Measurements from ENCODE around the gene DZIP3. TPM values are rescaled to one million over a fixed set of nuclear protein-coding genes. Genes with fewer than 3 reads are reported as not detected.

The DZIP3 gene
- total and polyA plus RNA-seq, 2 of the 8 experiments (the other 6 are each of a cell fraction or from before 2014, with no cell fraction given), result 10.4 to 24.3 TPM

DNA sequence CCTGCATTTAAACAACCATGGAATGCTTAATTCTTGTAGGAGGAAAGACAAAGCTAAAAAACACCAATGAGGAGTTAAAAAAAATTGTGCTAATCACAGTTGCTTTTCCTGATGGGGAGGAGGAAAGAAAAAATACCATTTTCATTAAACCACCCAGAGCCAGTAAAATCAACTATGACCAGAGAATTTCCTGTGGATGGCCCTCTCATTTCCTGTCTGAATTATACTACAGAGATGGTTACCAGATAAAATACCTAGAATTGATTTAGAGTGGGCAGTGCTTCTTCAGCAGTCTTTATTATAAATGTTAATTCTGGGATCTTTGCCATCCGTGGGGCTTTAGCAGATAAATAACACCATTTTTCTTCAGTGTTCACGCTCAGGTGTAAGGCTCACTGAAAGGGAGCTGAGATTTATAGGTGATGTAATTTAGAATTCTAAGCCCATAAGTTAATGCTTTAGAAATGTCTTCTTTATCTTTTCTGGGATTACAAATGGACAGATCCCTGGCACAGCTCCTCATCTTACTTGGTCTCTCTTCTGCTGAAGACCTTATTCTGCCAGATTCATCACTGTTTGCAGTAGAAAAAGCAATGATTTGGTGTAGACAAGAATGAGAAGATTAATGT is 129.8 kb downstream of the DZIP3 start:
- no peaks in the 10 kb centered on the region for H3K27me3 ChIP-seq (replicated peaks in 1 of 4; ENCODE audit: control insufficient read depth in 3 of 4, extremely low read depth in 1 of 4, insufficient read depth in 3 of 4, low read length in 3 of 4)
- no peak overlapping the region for H3K23ac ChIP-seq (ENCODE audit: insufficient read length)
- H3K56ac ChIP-seq (replicated peaks; ENCODE audit: insufficient read length, low read depth, low read length), result no peak overlapping the region
- CTCF ChIA-PET (ENCODE audit: partially characterized antibody), result interaction anchor here (0.9 to 1.5 kb wide), 3 partner anchors 17 to 230 kb away, joined by 3 to 5 read pairs (median 3); no protein-coding TSS in a partner anchor
- H3K18ac ChIP-seq (ENCODE audit: extremely low read depth, low read length), result no peak overlapping the region
- H3K9me3 ChIP-seq (ENCODE audit: insufficient read depth in 2 of 2, low read depth in 1 of 2, low read length in 1 of 2), result no peaks in the 10 kb centered on the region
- no peak overlapping the region for H2BK12ac ChIP-seq (ENCODE audit: low read depth, low read length)
- TF ChIP-seq, protein P1, sequence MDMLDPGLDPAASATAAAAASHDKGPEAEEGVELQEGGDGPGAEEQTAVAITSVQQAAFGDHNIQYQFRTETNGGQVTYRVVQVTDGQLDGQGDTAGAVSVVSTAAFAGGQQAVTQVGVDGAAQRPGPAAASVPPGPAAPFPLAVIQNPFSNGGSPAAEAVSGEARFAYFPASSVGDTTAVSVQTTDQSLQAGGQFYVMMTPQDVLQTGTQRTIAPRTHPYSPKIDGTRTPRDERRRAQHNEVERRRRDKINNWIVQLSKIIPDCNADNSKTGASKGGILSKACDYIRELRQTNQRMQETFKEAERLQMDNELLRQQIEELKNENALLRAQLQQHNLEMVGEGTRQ (IDR thresholded peaks at IDR 0.05; ENCODE audit: low read length), result no peak
- H2BK120ac ChIP-seq (replicated peaks; ENCODE audit: low read depth, low read length), result no peak overlapping the region
- no peak overlapping the region for H2BK5ac ChIP-seq (ENCODE audit: low read depth, low read length)
- no peak overlapping the region for H3K9ac ChIP-seq (replicated peaks in 1 of 4; ENCODE audit: extremely low read depth in 1 of 4, low read depth in 3 of 4, low read length in 3 of 4)
- POLR2A ChIA-PET (ENCODE audit: partially characterized antibody), result no interaction called here
- no peak overlapping the region for H4K8ac ChIP-seq (ENCODE audit: extremely low read depth, insufficient read depth, low read length)
- FAIRE-seq, result no peak
- H3K27ac ChIP-seq (ENCODE audit: low read depth, low read length), result no peak overlapping the region
- H2BK15ac ChIP-seq (ENCODE audit: low read length), result no peak overlapping the region
- no peaks in the 10 kb centered on the region for H3K36me3 ChIP-seq (ENCODE audit: control insufficient read depth in 2 of 4, insufficient read depth in 4 of 4, low read length in 3 of 4)
- H2AK5ac ChIP-seq (ENCODE audit: low read depth, low read length), result no peak overlapping the region
- no peaks in the 10 kb centered on the region for H3K23me2 ChIP-seq (ENCODE audit: low read depth, low read length)
- H4K91ac ChIP-seq (replicated peaks; ENCODE audit: insufficient read length, low read length), result no peak overlapping the region
- no peaks in the 10 kb centered on the region for H3K79me2 ChIP-seq (ENCODE audit: control insufficient read depth in 1 of 2, insufficient read depth in 2 of 2, low read length in 2 of 2)
- H2BK20ac ChIP-seq (ENCODE audit: low read length), result no peak overlapping the region
- no peak overlapping the region for H4K5ac ChIP-seq (ENCODE audit: insufficient read length, low read depth, low read length)
- H3K4me2 ChIP-seq (ENCODE audit: insufficient read depth in 1 of 2, low read depth in 2 of 2, low read length in 2 of 2), result no peak overlapping the region
- no peaks in the 10 kb centered on the region for H4K20me1 ChIP-seq (replicated peaks in 1 of 2; ENCODE audit: control insufficient read depth in 1 of 2, insufficient read depth in 2 of 2, low read length in 2 of 2)
- H3K4ac ChIP-seq (replicated peaks; ENCODE audit: insufficient read length, low read depth, low read length), result no peak overlapping the region
- WGBS, 2 experiments (ENCODE audit: extremely low coverage in 1 of 2, insufficient coverage in 1 of 2, insufficient read length in 1 of 2, insufficient replicate concordance in 2 of 2, low coverage in 1 of 2, low lambda C conversion rate in 2 of 2, missing lambda C conversion rate in 1 of 2), result 98% methylated on average over 2 of the region's 2 CpGs; no CpG with 5 or more reads in 1 of the 2 experiments
- no peaks in the 10 kb centered on the region for H3K4me1 ChIP-seq (replicated peaks in 1 of 4; ENCODE audit: control insufficient read depth in 3 of 4, insufficient read depth in 4 of 4, low read length in 3 of 4)
- H2AFZ ChIP-seq (ENCODE audit: low read length), result no peak overlapping the region
- H3K14ac ChIP-seq (ENCODE audit: insufficient read length), result no peak overlapping the region
- DNase-seq (ENCODE audit: low read depth in 1 of 2, low spot score in 2 of 2), result no peak
- no peaks in the 10 kb centered on the region for H3K79me1 ChIP-seq (ENCODE audit: low read depth, low read length)
- no peak overlapping the region for H3K4me3 ChIP-seq (ENCODE audit: extremely low read depth in 1 of 4, insufficient read depth in 2 of 4, low read depth in 3 of 4, low read length in 4 of 4)

Data from H1 (cell line).